Measurements from ENCODE around the gene MAP3K3. TPM values are rescaled to one million over a fixed set of nuclear protein-coding genes. Genes with fewer than 3 reads are reported as not detected.

Gene MAP3K3
- total and polyA plus RNA-seq, 9 of the 15 experiments (the other 6 are each of a cell fraction or from before 2014, with no cell fraction given), result 0.69 to 16.5 (median 12.1) TPM

- TF ChIP-seq CREBBP (IDR thresholded peaks at IDR 0.05; ENCODE audit: low read depth, low read length), result no peak
- TF ChIP-seq HCFC1 (IDR thresholded peaks at IDR 0.05; ENCODE audit: low read depth, low read length), result peak; percentile 92
- TF ChIP-seq HMG20B (CRISPR knock-in tag; IDR thresholded peaks at IDR 0.05), result no peak
- no peak for TF ChIP-seq SAFB (IDR thresholded peaks at IDR 0.05; ENCODE audit: borderline replicate concordance, low read depth, low read length)
- TF ChIP-seq ZFX (CRISPR knock-in tag; IDR thresholded peaks at IDR 0.05), result peak; percentile 87
- no peak for TF ChIP-seq PATZ1 (CRISPR knock-in tag; IDR thresholded peaks at IDR 0.05; ENCODE audit: borderline replicate concordance)
- TF ChIP-seq ARNT (IDR thresholded peaks at IDR 0.05), result 0 out of 4 replicates have a peak, but pooled peaks of 1 of the 2 experiments have one; percentile 35
- TF ChIP-seq SRSF3 (IDR thresholded peaks at IDR 0.05; ENCODE audit: insufficient read depth, low read length), result no peak
- no peak for TF ChIP-seq TSHZ1 (CRISPR knock-in tag; IDR thresholded peaks at IDR 0.05)
- no peak for TF ChIP-seq SRSF9 (IDR thresholded peaks at IDR 0.05; ENCODE audit: borderline replicate concordance, low read depth, low read length)
- TF ChIP-seq C11orf30 (IDR thresholded peaks at IDR 0.05; ENCODE audit: low read depth), result peak; percentile 99
- no peak for TF ChIP-seq EZH2 (IDR thresholded peaks at IDR 0.05; ENCODE audit: borderline replicate concordance, low read depth, low read length)
- peak; percentile 90 for TF ChIP-seq ZC3H11A (IDR thresholded peaks at IDR 0.05; ENCODE audit: low read depth, low read length)
- TF ChIP-seq RHOXF2B (CRISPR knock-in tag; conservative IDR thresholded peaks at IDR 0.05), result 0 out of 2 replicates have a peak, but pooled peaks have one; percentile 72
- no peak for TF ChIP-seq ATF4 (CRISPR knock-in tag; IDR thresholded peaks at IDR 0.05)
- TF ChIP-seq HIVEP1 (CRISPR knock-in tag; IDR thresholded peaks at IDR 0.05), result peak; percentile 61; the same call in 1 of the 2 replicates
- TF ChIP-seq PHF8 (IDR thresholded peaks at IDR 0.05; ENCODE audit: borderline replicate concordance, low read length), result peak; percentile 95
- no peak for TF ChIP-seq TSC22D4 (tag; IDR thresholded peaks at IDR 0.05)
- no peak for TF ChIP-seq TEAD2 (tag; IDR thresholded peaks at IDR 0.05)
- peak; percentile 95 for TF ChIP-seq TAF1 (IDR thresholded peaks at IDR 0.05; ENCODE audit: control insufficient read depth, extremely low read depth, insufficient read depth, low read length, severe bottlenecking)
Measured at GRCh38 chr17:63600569-63601438, 21.4 kb upstream of the MAP3K3 start, which contains the start of gene TACO1 (continued).
